Measurements from ENCODE around the gene SCGN. TPM values are rescaled to one million over a fixed set of nuclear protein-coding genes. Genes with fewer than 3 reads are reported as not detected.

SCGN gene
- total RNA-seq, 4 donors from 2014 or later, result 3.6 to 13.0 (median 5.0) TPM

DNA sequence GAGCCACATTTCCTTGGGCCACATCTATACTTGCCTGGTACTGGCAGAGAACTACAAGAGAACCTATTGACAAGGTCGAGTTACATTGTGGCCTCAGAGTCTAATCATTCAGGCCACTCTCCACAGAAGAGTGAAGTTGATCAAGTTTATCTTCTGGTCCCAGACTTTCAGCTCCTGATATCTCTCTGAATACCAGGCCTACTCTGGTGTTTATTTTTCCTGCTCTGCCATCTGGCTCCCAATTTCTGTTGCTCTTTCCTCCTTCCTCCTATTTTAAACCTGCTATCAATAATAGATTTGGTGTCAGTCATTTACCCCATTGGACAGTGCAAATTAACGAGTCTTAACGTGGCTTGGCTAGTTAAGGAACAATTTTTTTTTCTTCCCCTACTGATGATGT, 46.6 kb downstream of the SCGN start:
- in situ Hi-C loops (cut with MboI; ENCODE audit: low pct_ligation_motif_present in 1 of 4, low pct_unique_long_range_greater_than_20kb in 1 of 4, low sequenced_read_pairs in 3 of 4), result no loop called here
- Histone ChIP-seq H3K4me3 (no peak overlapping the region), H3K36me3 (no peaks in the 10 kb centered on the region), H3K27ac (no peak overlapping the region), H3K4me1 (no peaks in the 10 kb centered on the region), H3K27me3 (no peaks in the 10 kb centered on the region), H3K9me3 (peaks cover 0 to 3% of the 10 kb centered on the region in 2 donors)
- DNase-seq, result no peak
- TF ChIP-seq EP300 (IDR thresholded peaks at IDR 0.05; ENCODE audit: low read depth), result no peak
- no peak for TF ChIP-seq CTCF (IDR thresholded peaks at IDR 0.05)
- no peak for TF ChIP-seq POLR2AphosphoS5 (IDR thresholded peaks at IDR 0.05)
- TF ChIP-seq POLR2A (IDR thresholded peaks at IDR 0.05), result no peak
- intact Hi-C loops (cut with DNase I; ENCODE audit: low total_unique reads), result no loop called here
- WGBS, 2 donors (ENCODE audit: low coverage in 1 of 2), result 67 to 77% methylated on average over 2 to 3 of the region's 3 CpGs

GRCh38 chr6:25699649-25700048, 47.6 kb downstream of the SCGN start:
- H3K4me3 ChIP-seq, result no peak overlapping the region
- H3K9me3 ChIP-seq, result peaks cover 0 to 3% of the 10 kb centered on the region in 2 donors
- in situ Hi-C loops (cut with MboI; ENCODE audit: low pct_ligation_motif_present in 1 of 4, low pct_unique_long_range_greater_than_20kb in 1 of 4, low sequenced_read_pairs in 3 of 4) (no loop called here), intact Hi-C loops (cut with DNase I; ENCODE audit: low total_unique reads) (no loop called here)
- H3K27me3 ChIP-seq, result no peaks in the 10 kb centered on the region
- no peaks in the 10 kb centered on the region for H3K36me3 ChIP-seq
- WGBS, 2 donors (ENCODE audit: low coverage in 1 of 2), result 97% methylated on average over 4 of the region's 4 CpGs; no CpG with 5 or more reads in 1 of the 2 donors
- TF ChIP-seq POLR2AphosphoS5 (IDR thresholded peaks at IDR 0.05) (no peak), CTCF (IDR thresholded peaks at IDR 0.05) (no peak), EP300 (IDR thresholded peaks at IDR 0.05; ENCODE audit: low read depth) (no peak), POLR2A (IDR thresholded peaks at IDR 0.05) (no peak)
- no peak overlapping the region for H3K27ac ChIP-seq
- no peak for DNase-seq
- no peaks in the 10 kb centered on the region for H3K4me1 ChIP-seq

- TF ChIP-seq POLR2A (IDR thresholded peaks at IDR 0.05) (no peak), EP300 (IDR thresholded peaks at IDR 0.05; ENCODE audit: low read depth) (no peak), POLR2AphosphoS5 (IDR thresholded peaks at IDR 0.05) (no peak), CTCF (IDR thresholded peaks at IDR 0.05) (no peak)
- in situ Hi-C loops (cut with MboI; ENCODE audit: low pct_ligation_motif_present in 1 of 4, low pct_unique_long_range_greater_than_20kb in 1 of 4, low sequenced_read_pairs in 3 of 4) (no loop called here), intact Hi-C loops (cut with DNase I; ENCODE audit: low total_unique reads) (no loop called here)
- DNase-seq, result no peak
- no peaks in the 10 kb centered on the region for H3K36me3 ChIP-seq
- H3K4me1 ChIP-seq, result no peaks in the 10 kb centered on the region
- H3K4me3 ChIP-seq, result no peak overlapping the region
- H3K27ac ChIP-seq, result no peak overlapping the region
- peaks cover 0 to 3% of the 10 kb centered on the region in 2 donors for H3K9me3 ChIP-seq
- 71 to 100% methylated on average over 1 to 2 of the region's 2 CpGs for WGBS, 2 donors (ENCODE audit: low coverage in 1 of 2)
- no peaks in the 10 kb centered on the region for H3K27me3 ChIP-seq
Observed at GRCh38 chr6:25700761-25701160, 48.7 kb downstream of the SCGN start.

DNA sequence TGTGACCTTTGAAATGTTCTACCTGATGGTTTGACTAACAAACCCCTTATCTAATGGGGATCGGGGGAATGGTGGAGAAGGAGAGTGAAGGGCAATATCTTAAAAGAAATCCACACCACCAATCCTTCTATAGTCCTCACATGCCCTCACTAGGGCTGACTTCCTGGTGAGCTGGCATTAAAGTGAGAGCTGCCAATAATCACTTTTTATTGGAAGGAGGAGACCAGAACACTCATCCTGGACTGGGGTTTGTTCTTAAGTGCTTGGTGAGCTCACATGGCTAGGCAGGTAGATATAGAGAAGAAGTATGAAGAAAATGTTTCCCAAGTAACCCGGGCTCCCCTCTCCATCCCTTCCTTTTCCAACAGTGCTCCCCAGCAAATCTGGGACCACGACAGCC, 49.8 kb downstream of the SCGN start:
- H3K9me3 ChIP-seq, result peaks cover 0 to 3% of the 10 kb centered on the region in 2 donors
- WGBS, 2 donors (ENCODE audit: low coverage in 1 of 2), result 50 to 75% methylated on average over 1 to 3 of the region's 3 CpGs
- H3K27ac ChIP-seq, result no peak overlapping the region
- no peaks in the 10 kb centered on the region for H3K27me3 ChIP-seq
- intact Hi-C loops (cut with DNase I; ENCODE audit: low total_unique reads) (no loop called here), in situ Hi-C loops (cut with MboI; ENCODE audit: low pct_ligation_motif_present in 1 of 4, low pct_unique_long_range_greater_than_20kb in 1 of 4, low sequenced_read_pairs in 3 of 4) (no loop called here)
- H3K4me3 ChIP-seq, result no peak overlapping the region
- no peaks in the 10 kb centered on the region for H3K36me3 ChIP-seq
- TF ChIP-seq CTCF (IDR thresholded peaks at IDR 0.05) (no peak), POLR2A (IDR thresholded peaks at IDR 0.05) (no peak), EP300 (IDR thresholded peaks at IDR 0.05; ENCODE audit: low read depth) (no peak), POLR2AphosphoS5 (IDR thresholded peaks at IDR 0.05) (no peak)
- DNase-seq, result no peak
- H3K4me1 ChIP-seq, result no peaks in the 10 kb centered on the region

Measured in transverse colon (tissue), 4 donors.